ENCODE results near the gene SEMA4B.

DNA sequence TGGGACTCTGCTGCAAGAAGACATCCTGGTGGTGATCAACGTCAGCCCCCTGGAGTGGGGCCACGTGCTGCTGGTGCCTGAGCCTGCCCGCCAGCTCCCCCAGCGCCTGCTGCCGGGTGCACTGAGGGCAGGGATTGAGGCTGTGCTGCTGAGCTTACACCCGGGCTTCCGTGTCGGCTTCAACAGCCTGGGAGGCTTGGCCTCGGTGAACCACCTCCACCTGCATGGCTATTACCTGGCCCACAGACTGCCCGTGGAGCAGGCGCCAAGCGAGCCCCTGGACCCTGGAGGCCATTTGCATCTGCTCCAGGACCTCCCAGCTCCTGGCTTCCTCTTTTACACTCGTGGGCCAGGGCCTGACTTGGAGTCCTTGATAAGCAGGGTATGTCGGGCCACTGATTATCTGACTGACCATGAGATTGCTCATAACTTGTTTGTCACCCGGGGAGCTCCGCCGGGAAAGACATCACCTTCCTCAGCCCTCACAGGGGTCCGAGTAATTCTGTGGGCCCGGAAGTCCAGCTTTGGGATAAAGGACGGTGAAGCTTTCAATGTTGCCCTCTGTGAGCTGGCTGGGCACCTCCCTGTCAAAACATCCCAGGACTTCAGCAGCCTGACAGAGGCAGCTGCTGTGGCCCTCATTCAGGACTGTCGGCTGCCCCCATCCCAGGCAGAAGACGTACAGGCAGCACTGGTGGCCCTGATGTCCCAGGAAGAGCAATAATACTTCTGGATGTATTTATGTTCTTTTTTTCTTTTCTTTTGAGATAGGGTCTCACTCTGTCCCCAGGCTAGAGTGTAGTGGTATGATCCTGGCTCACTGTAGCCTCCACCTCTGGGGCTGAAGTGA lies 40.4 kb downstream of the SEMA4B start:
- TF ChIP-seq, protein P1, sequence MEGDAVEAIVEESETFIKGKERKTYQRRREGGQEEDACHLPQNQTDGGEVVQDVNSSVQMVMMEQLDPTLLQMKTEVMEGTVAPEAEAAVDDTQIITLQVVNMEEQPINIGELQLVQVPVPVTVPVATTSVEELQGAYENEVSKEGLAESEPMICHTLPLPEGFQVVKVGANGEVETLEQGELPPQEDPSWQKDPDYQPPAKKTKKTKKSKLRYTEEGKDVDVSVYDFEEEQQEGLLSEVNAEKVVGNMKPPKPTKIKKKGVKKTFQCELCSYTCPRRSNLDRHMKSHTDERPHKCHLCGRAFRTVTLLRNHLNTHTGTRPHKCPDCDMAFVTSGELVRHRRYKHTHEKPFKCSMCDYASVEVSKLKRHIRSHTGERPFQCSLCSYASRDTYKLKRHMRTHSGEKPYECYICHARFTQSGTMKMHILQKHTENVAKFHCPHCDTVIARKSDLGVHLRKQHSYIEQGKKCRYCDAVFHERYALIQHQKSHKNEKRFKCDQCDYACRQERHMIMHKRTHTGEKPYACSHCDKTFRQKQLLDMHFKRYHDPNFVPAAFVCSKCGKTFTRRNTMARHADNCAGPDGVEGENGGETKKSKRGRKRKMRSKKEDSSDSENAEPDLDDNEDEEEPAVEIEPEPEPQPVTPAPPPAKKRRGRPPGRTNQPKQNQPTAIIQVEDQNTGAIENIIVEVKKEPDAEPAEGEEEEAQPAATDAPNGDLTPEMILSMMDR (IDR thresholded peaks at IDR 0.05) = no peak
- TF ChIP-seq POLR2A (IDR thresholded peaks at IDR 0.05) = no peak

Data from body of pancreas (tissue), 4 donors.